CD14-positive monocyte (primary cell): Measurements from ENCODE around the gene GIMAP8. TPM values are rescaled to one million over a fixed set of nuclear protein-coding genes. Genes with fewer than 3 reads are reported as not detected.

Source experiments
- DNase-seq, 3 donors: peaks; one replicate each; pipeline ENCODE4 v3.0.0-alpha.2; 2011 to 2022
- H2AFZ ChIP-seq: 2 replicates; pipeline ENCODE4 v1.6.0; 2012; ENCODE audit warnings: mild to moderate bottlenecking, low read depth, low read length, inconsistent platforms; ENCODE audit not compliant: insufficient read depth, poor library complexity, severe bottlenecking
- H3K27ac ChIP-seq, 2 donors: 1 replicate in 1 of 2; 2 replicates in 1 of 2; pipeline ENCODE4 v1.5.1; 2012 to 2013; ENCODE audit warnings: low read length in 2 of 2, control low read depth in 1 of 2, inconsistent platforms in 1 of 2, low read depth in 1 of 2, mild to moderate bottlenecking in 1 of 2
- H3K27me3 ChIP-seq, 2 donors: one replicate each; pipeline versions ENCODE4 v1.6.0 to v1.6.1; 2011 to 2013; ENCODE audit warnings: low read length in 2 of 2; ENCODE audit not compliant: control insufficient read depth in 2 of 2, insufficient read depth in 2 of 2
- H3K36me3 ChIP-seq, 2 donors: replicated peaks in 1 of 2; 1 replicate in 1 of 2; 2 replicates in 1 of 2; pipeline versions ENCODE4 v1.5.1 to v1.6.1; 2012 to 2013; ENCODE audit warnings: low read length in 2 of 2, control low read depth in 1 of 2, inconsistent platforms in 1 of 2, mild to moderate bottlenecking in 1 of 2; ENCODE audit not compliant: insufficient read depth in 2 of 2, control insufficient read depth in 1 of 2
- H3K4me1 ChIP-seq, 2 donors: 1 replicate in 1 of 2; 2 replicates in 1 of 2; pipeline versions ENCODE4 v1.5.1 to v1.6.1; 2012 to 2013; ENCODE audit warnings: low read length in 2 of 2, control low read depth in 1 of 2, inconsistent platforms in 1 of 2, mild to moderate bottlenecking in 1 of 2, moderate library complexity in 1 of 2; ENCODE audit not compliant: insufficient read depth in 2 of 2, control insufficient read depth in 1 of 2
- H3K4me2 ChIP-seq: replicated peaks from 2 replicates; pipeline ENCODE3; 2012; ENCODE audit warnings: low read length, moderate library complexity, mild to moderate bottlenecking; ENCODE audit not compliant: poor library complexity, severe bottlenecking; ENCODE audit errors: extremely low read depth
- H3K4me3 ChIP-seq, 3 experiments: fragments of 200-600 bp in 1 of 3; sonication (generic) in 1 of 3; replicated peaks in 1 of 3; 1 replicate in 2 of 3; 2 replicates in 1 of 3; pipeline ENCODE4 v1.5.1; 2011 to 2013; ENCODE audit warnings: low read length in 3 of 3, mild to moderate bottlenecking in 3 of 3, control low read depth in 2 of 3, low read depth in 2 of 3, inconsistent platforms in 1 of 3, moderate library complexity in 1 of 3
- H3K79me2 ChIP-seq: 2 replicates; pipeline ENCODE4 v1.6.0; 2012; ENCODE audit warnings: mild to moderate bottlenecking, control low read depth, inconsistent platforms, low read length, moderate library complexity; ENCODE audit not compliant: insufficient read depth
- H3K9ac ChIP-seq: 2 replicates; pipeline ENCODE4 v1.6.0; 2017; ENCODE audit warnings: low read length, mild to moderate bottlenecking; ENCODE audit not compliant: insufficient read depth, poor library complexity, severe bottlenecking
- H3K9me3 ChIP-seq, 2 donors: replicated peaks in 1 of 2; 1 replicate in 1 of 2; 2 replicates in 1 of 2; pipeline versions ENCODE4 v1.5.1 to v1.6.1; 2012 to 2013; ENCODE audit warnings: low read length in 2 of 2, control low read depth in 1 of 2; ENCODE audit not compliant: control insufficient read depth in 1 of 2, insufficient read depth in 1 of 2
- H4K20me1 ChIP-seq: 2 replicates; pipeline ENCODE4 v1.6.0; 2012; ENCODE audit warnings: mild to moderate bottlenecking, low read length, control low read depth, moderate library complexity; ENCODE audit not compliant: insufficient read depth
- H3K27ac Mint-ChIP-seq, 7 donors: one replicate each; pipeline ENCODE4 v1.8.0; 2020; ENCODE audit warnings: mild to moderate bottlenecking in 7 of 7, mixed read lengths in 7 of 7, moderate library complexity in 6 of 7, inconsistent platforms in 2 of 7
- H3K27me3 Mint-ChIP-seq, 3 donors: one replicate each; pipeline ENCODE4 v1.8.0; 2021 to 2022; ENCODE audit warnings: low read depth in 3 of 3, mild to moderate bottlenecking in 3 of 3, mixed read lengths in 3 of 3, moderate library complexity in 3 of 3, inconsistent platforms in 1 of 3
- H3K36me3 Mint-ChIP-seq, 2 donors: one replicate each; pipeline ENCODE4 v1.8.0; 2020; ENCODE audit warnings: mixed read lengths in 2 of 2, inconsistent platforms in 1 of 2, mild to moderate bottlenecking in 1 of 2
- H3K4me1 Mint-ChIP-seq: one replicate; pipeline ENCODE4 v1.8.0; 2020; ENCODE audit warnings: mild to moderate bottlenecking, mixed read lengths
- H3K4me3 Mint-ChIP-seq, 2 donors: one replicate each; pipeline ENCODE4 v1.8.0; 2020; ENCODE audit warnings: mild to moderate bottlenecking in 2 of 2, mixed read lengths in 2 of 2, moderate library complexity in 1 of 2
- H3K9me3 Mint-ChIP-seq, 7 donors: one replicate each; pipeline ENCODE4 v1.8.0; 2020 to 2022; ENCODE audit warnings: mixed read lengths in 7 of 7, mild to moderate bottlenecking in 6 of 7, moderate library complexity in 6 of 7, inconsistent platforms in 2 of 7
- WGBS: methylation state at CpG from one replicate; pipeline ENCODE4 v1.1.5; 2013; ENCODE audit warnings: missing lambda C conversion rate; ENCODE audit not compliant: insufficient coverage; 5-methylcytosine and 5-hydroxymethylcytosine counted together
- intact Hi-C, 2 donors: fragments of 100-400 bp; cut with micrococcal nuclease; formaldehyde crosslinking; loops; one replicate each; pipeline versions ENCODE4 v1.15.0 to v1.15.1; 2023
- polyA plus RNA-seq, 3 donors: library from polyadenylated mRNA; depleted of rRNA in 1 of 3; unstranded in 2 of 3; stranded (reverse) in 1 of 3; fragments of 300-500 nt in 2 of 3; fragments of >200 nt in 1 of 3; fragmentation: Illumina TruSeq in 2 of 3; gene quantifications; 1 replicate in 2 of 3; 2 replicates in 1 of 3; pipeline ENCODE4 v1.2.3, GENCODE V29; 2012 to 2021
- TF ChIP-seq, protein P1 (sequence below): fragments of 200-600 bp; IDR thresholded peaks from one replicate; pipeline ENCODE4 v1.8.0; 2022; ENCODE audit warnings: antibody characterized with exemption, mild to moderate bottlenecking

GIMAP8 gene
- polyA plus RNA-seq, 3 donors: 12.0 to 26.8 (median 22.5) TPM

DNA sequence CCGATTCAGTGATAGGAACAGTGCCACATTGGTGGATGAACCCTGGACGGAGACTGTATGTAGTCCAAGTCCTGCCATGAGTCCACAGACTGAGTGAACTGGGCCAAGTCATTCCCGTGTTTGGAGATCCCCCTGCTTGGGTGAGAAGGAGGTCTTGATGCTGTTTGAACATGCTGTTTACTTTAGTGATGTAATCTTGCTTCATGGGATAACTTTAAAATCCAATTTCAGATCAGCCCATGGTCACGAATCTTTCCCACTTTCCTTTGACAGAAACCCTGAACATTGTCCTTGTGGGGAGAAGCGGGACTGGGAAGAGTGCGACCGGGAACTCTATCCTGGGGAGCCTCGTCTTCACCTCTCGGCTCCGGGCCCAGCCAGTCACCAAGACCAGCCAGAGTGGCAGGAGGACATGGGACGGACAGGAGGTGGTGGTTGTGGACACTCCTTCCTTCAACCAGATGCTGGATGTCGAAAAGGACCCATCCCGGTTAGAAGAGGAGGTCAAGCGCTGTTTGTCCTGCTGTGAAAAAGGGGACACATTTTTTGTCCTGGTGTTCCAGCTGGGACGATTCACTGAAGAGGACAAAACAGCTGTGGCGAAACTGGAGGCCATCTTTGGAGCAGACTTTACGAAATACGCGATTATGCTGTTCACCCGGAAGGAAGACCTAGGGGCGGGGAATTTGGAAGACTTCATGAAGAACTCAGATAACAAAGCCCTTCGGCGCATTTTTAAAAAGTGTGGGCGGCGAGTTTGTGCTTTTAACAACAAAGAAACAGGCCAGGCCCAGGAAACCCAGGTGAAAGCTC, 26.6 kb downstream of the GIMAP8 start:
- peak overlapping the region in 5 of 7 donors; percentile 9 to 55 (median 47) for H3K27ac Mint-ChIP-seq
- Histone ChIP-seq H3K4me2 (no peak overlapping the region), H3K9me3 (no peaks in the 10 kb centered on the region), H3K27me3 (no peaks in the 10 kb centered on the region), H4K20me1 (peaks cover 55% of the 10 kb centered on the region), H2AFZ (no peak overlapping the region), H3K36me3 (peaks cover 78 to 82% of the 10 kb centered on the region in 2 donors), H3K27ac (peak overlapping the region in 1 of 2 donors; percentile 2), H3K79me2 (peaks cover 48% of the 10 kb centered on the region), H3K9ac (no peak overlapping the region), H3K4me1 (peaks cover 32 to 47% of the 10 kb centered on the region in 2 donors), H3K4me3 (no peak overlapping the region)
- intact Hi-C loops: no loop called here
- peaks cover 77 to 89% of the 10 kb centered on the region in 2 donors for H3K36me3 Mint-ChIP-seq
- WGBS: over 99% methylated on average over 23 of the region's 25 CpGs
- no peak for DNase-seq
- peaks cover 73% of the 10 kb centered on the region for H3K4me1 Mint-ChIP-seq
- H3K27me3 Mint-ChIP-seq: peaks cover 0 to 1% (median 0%) of the 10 kb centered on the region in 3 donors
- TF ChIP-seq, protein P1, sequence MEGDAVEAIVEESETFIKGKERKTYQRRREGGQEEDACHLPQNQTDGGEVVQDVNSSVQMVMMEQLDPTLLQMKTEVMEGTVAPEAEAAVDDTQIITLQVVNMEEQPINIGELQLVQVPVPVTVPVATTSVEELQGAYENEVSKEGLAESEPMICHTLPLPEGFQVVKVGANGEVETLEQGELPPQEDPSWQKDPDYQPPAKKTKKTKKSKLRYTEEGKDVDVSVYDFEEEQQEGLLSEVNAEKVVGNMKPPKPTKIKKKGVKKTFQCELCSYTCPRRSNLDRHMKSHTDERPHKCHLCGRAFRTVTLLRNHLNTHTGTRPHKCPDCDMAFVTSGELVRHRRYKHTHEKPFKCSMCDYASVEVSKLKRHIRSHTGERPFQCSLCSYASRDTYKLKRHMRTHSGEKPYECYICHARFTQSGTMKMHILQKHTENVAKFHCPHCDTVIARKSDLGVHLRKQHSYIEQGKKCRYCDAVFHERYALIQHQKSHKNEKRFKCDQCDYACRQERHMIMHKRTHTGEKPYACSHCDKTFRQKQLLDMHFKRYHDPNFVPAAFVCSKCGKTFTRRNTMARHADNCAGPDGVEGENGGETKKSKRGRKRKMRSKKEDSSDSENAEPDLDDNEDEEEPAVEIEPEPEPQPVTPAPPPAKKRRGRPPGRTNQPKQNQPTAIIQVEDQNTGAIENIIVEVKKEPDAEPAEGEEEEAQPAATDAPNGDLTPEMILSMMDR: no peak
- H3K4me3 Mint-ChIP-seq: no peak overlapping the region
- H3K9me3 Mint-ChIP-seq: peaks cover 0 to 6% (median 0%) of the 10 kb centered on the region in 7 donors

DNA sequence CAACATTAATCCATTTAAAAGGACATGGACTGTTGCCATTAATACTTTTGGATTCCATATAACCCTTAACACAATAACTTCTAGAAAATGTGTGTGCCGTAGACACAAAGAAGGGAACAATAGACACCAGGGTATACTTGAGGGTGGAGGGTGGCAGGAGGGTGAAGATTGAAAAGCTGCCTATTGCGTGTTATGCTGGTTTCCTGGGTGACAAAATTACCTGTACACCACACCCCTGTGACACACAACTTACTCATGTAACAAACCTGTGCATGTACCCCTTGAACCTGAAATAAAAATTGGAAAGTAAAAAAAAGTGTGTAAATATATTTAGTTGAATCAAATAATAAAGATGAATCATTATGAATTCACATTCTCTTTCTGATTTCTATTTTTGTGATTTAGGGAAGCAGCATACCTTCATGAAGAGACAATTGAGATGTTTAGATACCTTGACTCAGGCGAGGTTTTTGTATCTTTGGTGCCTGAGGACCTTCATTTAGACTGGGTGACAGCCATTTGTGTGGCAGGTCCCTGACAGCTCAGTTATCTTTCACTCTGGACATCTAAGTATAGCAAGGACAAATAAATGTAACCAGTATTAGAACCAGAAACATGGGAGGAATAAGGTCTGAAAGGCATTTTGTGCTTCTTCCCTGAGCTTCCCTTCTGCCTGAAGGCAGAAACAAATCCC, 28.7 kb downstream of the GIMAP8 start:
- Mint-ChIP-seq H3K27ac (peak overlapping the region in 5 of 7 donors; percentile 21 to 94 (median 64)), H3K4me3 (no peak overlapping the region)
- intact Hi-C loops: no loop called here

More for the DNA sequence above, 28.7 kb downstream of the GIMAP8 start:
- Mint-ChIP-seq H3K36me3 (peaks cover 59 to 71% of the 10 kb centered on the region in 2 donors), H3K9me3 (peaks cover 0 to 5% (median 0%) of the 10 kb centered on the region in 7 donors), H3K27me3 (peaks cover 0 to 1% (median 0%) of the 10 kb centered on the region in 3 donors), H3K4me1 (peaks cover 84% of the 10 kb centered on the region)
- no peak for DNase-seq
- TF ChIP-seq, protein P1: no peak
- 100% methylated on average over 1 of the region's 3 CpGs for WGBS
- Histone ChIP-seq H3K27ac (peak overlapping the region; percentile 18 to 77), H2AFZ (no peak overlapping the region), H3K4me1 (peaks cover 49 to 69% of the 10 kb centered on the region in 2 donors), H3K27me3 (no peaks in the 10 kb centered on the region), H3K36me3 (peaks cover 57 to 61% of the 10 kb centered on the region in 2 donors), H3K9me3 (no peaks in the 10 kb centered on the region), H3K79me2 (peaks cover 35% of the 10 kb centered on the region), H3K4me2 (peak overlapping the region; percentile 9), H3K9ac (no peak overlapping the region), H3K4me3 (no peak overlapping the region), H4K20me1 (peaks cover 33% of the 10 kb centered on the region)
